Esophagus (tissue), 2 donors: ENCODE data around the gene NFIL3. TPM values are rescaled to one million over a fixed set of nuclear protein-coding genes. Genes with fewer than 3 reads are reported as not detected.

Experiments used
- H3K27ac ChIP-seq, 2 donors: one replicate each; pipeline ENCODE4 v1.5.1; 2013; ENCODE audit warnings: low read depth in 2 of 2, mild to moderate bottlenecking in 2 of 2, inconsistent platforms in 1 of 2, low read length in 1 of 2, moderate library complexity in 1 of 2
- H3K27me3 ChIP-seq, 2 donors: one replicate each; pipeline ENCODE4 v1.6.1; 2013; ENCODE audit warnings: low read length in 2 of 2, control low read depth in 1 of 2, mild to moderate bottlenecking in 1 of 2; ENCODE audit not compliant: insufficient read depth in 2 of 2, control insufficient read depth in 1 of 2
- H3K36me3 ChIP-seq, 2 donors: one replicate each; pipeline ENCODE4 v1.6.1; 2013; ENCODE audit warnings: low read length in 1 of 2; ENCODE audit not compliant: control insufficient read depth in 2 of 2, insufficient read depth in 2 of 2
- H3K4me1 ChIP-seq, 2 donors: one replicate each; pipeline ENCODE4 v1.6.1; 2013; ENCODE audit warnings: low read length in 1 of 2; ENCODE audit not compliant: control insufficient read depth in 2 of 2, insufficient read depth in 2 of 2
- H3K4me3 ChIP-seq, 2 donors: one replicate each; pipeline ENCODE4 v1.5.1; 2013; ENCODE audit warnings: low read length in 2 of 2, mild to moderate bottlenecking in 2 of 2, low read depth in 1 of 2, moderate library complexity in 1 of 2
- H3K9me3 ChIP-seq, 2 donors: one replicate each; pipeline ENCODE4 v1.6.1; 2013; ENCODE audit warnings: mild to moderate bottlenecking in 2 of 2, low read depth in 1 of 2, low read length in 1 of 2, moderate library complexity in 1 of 2; ENCODE audit not compliant: control insufficient read depth in 2 of 2, insufficient read depth in 1 of 2
- WGBS, 2 donors: extraction: QIAGEN DNeasy Blood & Tissue Kit; methylation state at CpG; one replicate each; pipeline ENCODE4 v1.1.7; 2013; 5-methylcytosine and 5-hydroxymethylcytosine counted together
- polyA plus RNA-seq, 2 donors: library from polyadenylated mRNA; stranded (reverse); fragments of 200-250 nt; gene quantifications; one replicate each; pipeline ENCODE4 v1.2.3, GENCODE V29; 2013
- donor health status: healthy with polysubstance abuse.
- donor health status: Bipolar disorder and iron deficiency.

The NFIL3 gene
- polyA plus RNA-seq, 2 donors: 5.0 to 12.7 TPM

DNA sequence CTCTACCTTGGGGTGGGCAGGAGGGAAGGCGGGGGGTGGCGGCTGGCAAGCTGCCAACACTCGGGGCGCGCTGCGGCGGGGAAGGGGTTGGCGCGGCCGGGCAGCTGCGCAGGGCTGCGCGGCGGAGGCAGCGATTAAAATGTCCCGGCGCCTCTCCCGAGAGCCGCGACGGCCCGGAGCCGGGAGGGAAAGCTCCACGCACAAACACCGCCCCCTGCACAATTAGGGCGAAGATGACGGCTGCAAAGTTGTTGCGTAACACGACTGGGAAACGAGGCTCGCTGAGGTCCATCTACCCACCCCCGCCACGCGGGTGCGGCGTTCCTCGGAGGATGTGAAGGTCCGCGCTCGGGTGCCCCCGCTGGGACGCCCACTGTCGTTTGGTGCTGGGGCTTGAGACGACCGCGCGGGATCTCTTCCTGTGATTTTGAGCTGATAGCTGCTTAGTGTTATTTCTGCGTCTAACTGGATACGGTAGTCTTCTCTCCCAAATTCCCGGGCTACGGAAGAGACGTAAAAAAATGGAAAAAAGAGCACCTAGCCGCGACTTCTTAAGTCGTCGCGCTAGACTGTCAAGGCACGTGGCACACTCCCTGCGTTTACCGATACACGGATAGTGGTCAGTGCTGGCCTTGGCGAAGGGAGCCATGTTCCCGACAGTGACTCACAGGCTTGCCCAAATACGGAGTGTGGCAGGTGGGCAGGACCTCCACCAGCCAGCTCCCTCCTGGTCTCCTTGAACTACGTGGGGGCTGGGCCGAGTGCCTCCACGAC is 958 bp upstream of the NFIL3 start:
- Histone ChIP-seq H3K27me3 (no peaks in the 10 kb centered on the region), H3K4me1 (peaks cover 0 to 4% of the 10 kb centered on the region in 2 donors)

DNA sequence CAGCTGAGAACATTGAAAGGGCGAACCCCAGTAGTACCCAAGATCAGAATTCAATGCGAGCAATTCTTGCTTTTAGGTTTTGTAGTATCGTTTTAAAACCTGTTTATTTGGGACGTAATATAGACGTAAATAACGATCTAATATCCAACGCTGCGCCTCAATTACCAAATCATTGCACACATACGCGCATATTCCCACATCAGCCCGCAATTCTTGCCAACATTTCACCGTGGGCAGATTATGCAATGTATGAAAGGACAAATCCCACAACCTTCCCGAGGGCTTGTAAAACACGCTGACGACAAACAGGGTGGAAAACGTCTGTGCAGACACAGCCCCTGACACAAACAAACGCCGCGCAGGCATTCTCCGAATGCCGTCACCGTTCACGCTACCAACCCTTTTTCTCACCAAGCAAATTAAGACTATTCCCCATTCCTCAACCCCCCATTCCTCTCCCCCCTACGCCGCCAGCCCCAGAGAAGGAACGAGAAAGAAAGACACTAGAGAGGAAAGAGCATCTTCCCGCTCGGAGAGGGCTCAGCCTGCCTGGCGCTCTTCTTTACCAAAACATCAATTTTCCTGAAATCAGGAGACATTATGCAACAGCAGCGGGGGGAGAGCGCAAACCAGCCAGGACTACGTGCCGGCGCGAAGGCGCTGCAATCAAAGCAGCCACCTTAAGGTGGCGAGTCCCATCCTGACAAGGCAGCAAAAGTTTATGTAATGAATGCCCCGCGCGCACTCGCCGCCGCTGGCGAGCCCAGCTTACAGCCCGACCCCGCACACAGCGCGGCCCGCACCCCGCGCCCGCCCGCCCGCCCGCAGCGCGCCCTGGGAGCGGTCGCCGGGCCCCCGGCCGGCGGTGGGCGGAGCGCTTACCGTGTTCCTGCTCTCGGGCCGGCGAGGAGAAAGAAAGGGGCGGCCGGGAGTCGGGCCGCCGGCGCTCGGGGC is 597 bp downstream of the NFIL3 start:
- H3K4me3 ChIP-seq: peak overlapping the region; percentile 71 to 86
- 0 to 1% methylated on average over 57 to 76 of the region's 76 CpGs for WGBS, 2 donors
- H3K9me3 ChIP-seq: no peaks in the 10 kb centered on the region
- H3K27ac ChIP-seq: peak overlapping the region; percentile 92 to 98
- no peaks in the 10 kb centered on the region for H3K36me3 ChIP-seq
- H3K4me1 ChIP-seq: peaks cover 0 to 4% of the 10 kb centered on the region in 2 donors
- no peaks in the 10 kb centered on the region for H3K27me3 ChIP-seq

More for the DNA sequence above, 958 bp upstream of the NFIL3 start:
- WGBS, 2 donors: 1% methylated on average over 67 of the region's 67 CpGs
- Histone ChIP-seq H3K9me3 (no peaks in the 10 kb centered on the region), H3K4me3 (peak overlapping the region; percentile 58 to 78), H3K36me3 (no peaks in the 10 kb centered on the region), H3K27ac (peak overlapping the region; percentile 92 to 93)

DNA sequence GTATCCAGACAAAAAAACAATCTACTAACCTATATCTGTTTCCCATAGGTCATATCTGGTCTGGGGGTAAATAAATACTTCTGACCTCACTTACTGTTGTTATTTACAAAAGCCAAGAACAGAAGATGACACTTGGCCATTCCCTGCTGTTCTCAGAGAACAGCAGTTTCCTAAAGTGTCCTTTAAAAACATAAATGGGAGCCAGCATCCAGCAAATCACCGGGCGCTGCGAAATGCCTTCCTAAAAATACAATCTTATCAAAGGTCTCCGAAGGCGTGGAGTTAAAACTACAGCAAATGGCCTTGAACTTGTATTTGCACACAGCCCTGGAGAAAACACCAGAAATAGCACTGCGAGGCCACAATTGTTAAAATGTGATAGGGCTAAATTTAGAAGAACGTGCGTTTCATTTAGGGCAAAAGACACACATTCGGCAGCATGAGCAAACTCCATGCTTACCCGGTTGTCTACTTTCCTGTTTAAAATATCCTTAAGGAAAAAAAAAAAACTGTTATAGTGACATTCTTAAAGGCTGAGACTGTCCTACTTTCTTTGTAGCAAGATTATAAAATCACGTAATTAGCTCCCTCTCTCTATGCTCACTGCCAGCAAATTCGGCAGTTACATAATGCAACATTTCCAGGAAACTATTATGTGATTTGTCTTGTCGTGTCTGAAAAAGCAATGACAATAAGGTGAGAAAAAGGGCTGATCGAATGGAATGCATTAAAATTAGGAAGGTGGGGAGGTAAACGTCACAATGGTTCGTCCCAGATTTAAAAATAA is 1.5 kb downstream of the NFIL3 start:
- peak overlapping the region; percentile 92 to 98 for H3K27ac ChIP-seq
- no peaks in the 10 kb centered on the region for H3K9me3 ChIP-seq
- H3K27me3 ChIP-seq: no peaks in the 10 kb centered on the region
- peaks cover 0 to 4% of the 10 kb centered on the region in 2 donors for H3K4me1 ChIP-seq
- no peaks in the 10 kb centered on the region for H3K36me3 ChIP-seq
- 3 to 6% methylated on average over 16 of the region's 16 CpGs for WGBS, 2 donors
- peak overlapping the region; percentile 71 to 86 for H3K4me3 ChIP-seq

DNA sequence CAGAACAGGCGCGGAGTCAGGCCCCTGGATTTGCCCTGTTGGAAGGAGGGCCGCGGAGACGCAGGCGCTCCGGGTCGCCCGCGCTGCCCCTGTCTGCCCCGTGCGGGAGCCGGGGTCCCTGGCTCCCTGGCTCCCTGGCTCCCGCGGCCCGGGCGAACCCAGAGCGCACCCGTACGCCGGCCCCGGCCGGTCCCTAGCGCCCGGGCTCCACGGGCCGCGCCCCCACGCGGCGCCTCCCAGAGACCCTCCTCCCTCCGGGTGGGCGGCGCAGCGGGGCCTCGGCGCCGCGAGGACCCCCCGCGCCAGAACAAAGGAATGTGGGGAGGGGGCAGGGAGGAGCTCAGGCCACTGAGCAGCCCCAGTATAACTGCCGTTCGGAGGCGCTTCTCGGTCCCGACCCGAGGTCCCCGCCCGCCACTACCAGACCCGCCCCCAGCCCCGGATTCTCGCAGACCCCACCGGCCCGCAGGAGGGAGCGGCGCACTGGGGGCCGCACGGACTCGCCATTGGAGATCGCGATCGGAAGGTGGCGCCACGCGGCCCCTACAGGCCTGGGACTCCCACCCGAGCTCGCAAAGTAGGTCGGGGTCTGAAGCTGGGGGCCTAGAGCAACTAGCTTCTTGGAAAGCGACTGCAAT is 2.4 kb downstream of the NFIL3 start:
- 2% methylated on average over 60 to 69 of the region's 69 CpGs for WGBS, 2 donors
- Histone ChIP-seq H3K27me3 (no peaks in the 10 kb centered on the region), H3K4me1 (peaks cover 0 to 4% of the 10 kb centered on the region in 2 donors), H3K27ac (peak overlapping the region; percentile 36 to 73), H3K9me3 (no peaks in the 10 kb centered on the region), H3K4me3 (peak overlapping the region; percentile 45 to 86), H3K36me3 (no peaks in the 10 kb centered on the region)

DNA sequence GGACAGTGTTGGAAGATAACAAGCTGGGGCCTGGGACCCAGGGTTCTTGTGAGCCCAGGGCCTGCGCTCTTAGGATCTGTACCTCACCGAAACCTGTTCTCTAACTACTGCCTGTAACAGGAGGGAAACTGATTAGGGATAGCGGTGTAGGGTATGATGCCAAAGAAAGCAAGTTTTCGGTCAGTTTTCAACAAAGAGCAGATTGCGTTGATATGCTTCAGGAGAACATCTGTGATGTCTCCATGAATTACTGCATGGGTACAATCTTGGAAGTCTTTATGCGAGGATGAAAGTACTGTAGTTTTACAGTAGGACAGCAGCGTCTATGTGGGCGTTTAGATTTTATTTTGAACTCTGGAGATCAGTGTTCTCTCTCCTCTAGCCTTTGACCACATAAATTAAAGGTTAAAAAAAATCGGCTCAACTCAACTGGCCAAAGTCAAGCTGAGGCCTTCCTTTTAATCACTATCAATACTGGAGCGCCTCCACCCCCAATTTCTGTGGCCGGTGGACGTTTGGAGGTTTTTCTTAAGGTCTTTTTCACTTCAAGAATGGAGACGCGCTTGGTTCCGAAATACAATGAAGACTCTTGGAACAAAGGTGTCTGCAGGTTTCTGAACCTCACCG is 3.0 kb downstream of the NFIL3 start:
- Histone ChIP-seq H3K27me3 (no peaks in the 10 kb centered on the region), H3K4me1 (peaks cover 0 to 4% of the 10 kb centered on the region in 2 donors), H3K4me3 (peak overlapping the region; percentile 45 to 86), H3K27ac (peak overlapping the region; percentile 36 to 73), H3K36me3 (no peaks in the 10 kb centered on the region), H3K9me3 (no peaks in the 10 kb centered on the region)
- WGBS, 2 donors: 44 to 46% methylated on average over 16 of the region's 16 CpGs

DNA sequence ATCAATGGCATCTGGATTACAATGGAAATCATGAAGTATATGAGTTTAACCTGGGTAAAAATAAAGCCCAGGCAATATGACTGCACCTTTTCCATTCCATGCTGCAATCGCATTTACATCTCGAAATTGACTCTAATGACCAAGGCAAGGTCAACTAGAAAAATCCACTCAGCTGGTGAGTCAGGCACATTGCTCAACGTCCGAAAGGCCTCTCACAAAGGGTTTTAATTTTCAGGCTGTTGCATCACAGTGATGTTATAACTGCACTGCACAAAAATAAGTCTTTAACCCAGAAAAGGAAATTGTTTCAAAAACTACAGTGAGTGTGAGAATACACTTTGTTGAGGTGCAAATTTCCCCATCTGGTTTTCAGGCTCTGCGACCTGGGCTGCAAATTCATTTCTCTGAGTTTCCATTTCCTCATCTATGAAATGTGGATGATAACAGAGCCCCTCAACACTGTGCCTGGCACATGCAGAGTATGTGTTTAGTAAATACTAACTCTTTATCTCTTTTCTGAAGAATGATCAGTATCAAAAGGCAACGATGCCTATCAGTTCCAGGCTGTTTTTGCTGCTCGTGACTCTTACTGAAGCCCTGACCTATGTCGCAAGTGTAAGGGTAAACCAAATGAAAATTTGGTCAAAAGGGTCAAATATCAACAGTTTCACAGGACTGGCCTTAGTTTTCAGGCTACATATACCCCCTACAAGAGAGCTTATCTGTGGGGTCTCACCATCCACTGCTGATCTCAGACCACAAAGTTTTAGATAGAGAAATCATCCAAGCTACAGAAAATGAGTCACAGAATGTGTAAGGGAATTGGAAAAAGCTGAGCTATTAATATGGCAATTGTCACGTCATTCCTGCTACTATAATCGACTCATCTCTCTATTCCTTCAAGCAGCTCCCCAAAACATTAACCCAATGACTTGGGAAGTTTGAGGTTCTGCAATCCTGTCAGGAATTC is 4.1 kb downstream of the NFIL3 start:
- 59 to 60% methylated on average over 10 of the region's 10 CpGs for WGBS, 2 donors
- H3K4me1 ChIP-seq: peaks cover 0 to 2% of the 10 kb centered on the region in 2 donors
- H3K27ac ChIP-seq: peak overlapping the region in 1 of 2 donors; percentile 48
- H3K9me3 ChIP-seq: no peaks in the 10 kb centered on the region
- no peaks in the 10 kb centered on the region for H3K36me3 ChIP-seq
- H3K27me3 ChIP-seq: no peaks in the 10 kb centered on the region
- H3K4me3 ChIP-seq: no peak overlapping the region

DNA sequence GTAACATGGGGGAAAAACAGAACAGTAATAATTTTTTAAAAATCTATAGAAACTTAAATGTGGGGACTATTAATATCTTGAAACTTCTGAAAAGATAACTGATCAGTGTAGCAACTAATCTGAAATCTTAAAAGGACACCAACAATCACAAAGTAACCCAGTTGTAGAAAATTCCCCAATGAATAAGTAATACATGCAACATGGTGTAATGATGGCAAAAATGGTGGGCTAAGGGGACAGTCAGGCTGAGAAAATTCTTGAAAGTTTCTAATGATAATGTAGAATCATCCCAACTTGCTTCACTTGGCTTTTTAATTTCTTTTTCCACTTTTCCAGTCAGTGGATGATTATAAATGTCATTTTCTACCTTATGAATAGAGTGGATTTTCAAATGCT is 5.4 kb downstream of the NFIL3 start:
- Histone ChIP-seq H3K27ac (no peak overlapping the region), H3K4me3 (no peak overlapping the region), H3K36me3 (no peaks in the 10 kb centered on the region), H3K4me1 (peaks cover 0 to 2% of the 10 kb centered on the region in 2 donors), H3K9me3 (no peaks in the 10 kb centered on the region), H3K27me3 (no peaks in the 10 kb centered on the region)

DNA sequence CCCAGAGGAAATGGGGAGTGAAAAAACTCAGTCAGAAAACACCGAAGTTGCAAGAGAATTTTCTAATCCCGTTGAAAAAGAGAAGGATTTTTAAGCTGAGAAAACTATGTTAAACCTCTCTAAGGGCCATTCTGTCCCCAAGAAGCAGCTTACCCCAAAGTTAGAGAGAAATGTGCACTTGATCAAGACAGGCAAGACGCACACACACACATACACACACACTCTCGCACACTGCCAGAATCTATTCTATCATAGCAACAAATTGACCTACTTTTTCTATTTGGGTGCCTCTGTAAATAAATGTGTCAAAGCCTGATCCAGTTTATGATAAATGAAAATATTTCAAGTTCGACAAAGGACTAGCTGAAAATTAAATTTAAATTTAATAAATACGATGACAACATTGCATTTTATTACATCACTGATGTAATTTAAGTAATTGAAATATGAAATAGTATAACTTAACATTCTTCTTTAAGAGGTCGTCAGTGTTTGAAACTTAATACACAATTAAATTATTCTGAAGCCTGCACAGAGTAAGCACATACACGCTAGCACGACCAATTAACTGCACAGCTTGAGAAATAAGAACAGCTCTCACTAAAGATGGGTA is 5.9 kb downstream of the NFIL3 start:
- peaks cover 0 to 2% of the 10 kb centered on the region in 2 donors for H3K4me1 ChIP-seq
- H3K27me3 ChIP-seq: no peaks in the 10 kb centered on the region
- H3K4me3 ChIP-seq: no peak overlapping the region
- H3K27ac ChIP-seq: no peak overlapping the region
- no peaks in the 10 kb centered on the region for H3K36me3 ChIP-seq
- no peaks in the 10 kb centered on the region for H3K9me3 ChIP-seq
- 72 to 79% methylated on average over 9 of the region's 9 CpGs for WGBS, 2 donors
